A549 (cell line): Measurements from ENCODE around the gene JAKMIP1.

Experiments used
- EP300 ChIP-seq, 2 experiments: fragments of >200 bp; sonication (Bioruptor Twin); formaldehyde crosslinking; IDR thresholded peaks; 2 replicates in 1 of 2; 3 replicates in 1 of 2; pipeline ENCODE4 v1.6.1; 2016 to 2017
- MAX ChIP-seq: IDR thresholded peaks from 2 replicates; pipeline ENCODE4 v1.6.1; 2012
- NPAS2 ChIP-seq: fragments of 250-450 bp; sonication (Bioruptor Pico); IDR thresholded peaks from 2 replicates; pipeline ENCODE4 v1.8.0; 2022; ENCODE audit warnings: mild to moderate bottlenecking, moderate library complexity, borderline replicate concordance
- NR3C1 ChIP-seq: fragments of >200 bp; sonication (Bioruptor Twin); formaldehyde crosslinking; IDR thresholded peaks from 3 replicates; pipeline ENCODE4 v1.6.1; 2017
- ZNF302 ChIP-seq: fragments of 250-450 bp; sonication (Bioruptor Pico); IDR thresholded peaks from 2 replicates; pipeline ENCODE4 v1.9.0; 2021; ENCODE audit warnings: inconsistent platforms, mild to moderate bottlenecking, moderate library complexity
- TF ChIP-seq, protein P1 (sequence below): fragments of >200 bp; sonication (Bioruptor Twin); formaldehyde crosslinking; IDR thresholded peaks from 3 replicates; pipeline ENCODE4 v1.5.1; 2016
- TF ChIP-seq, protein P2 (sequence below): IDR thresholded peaks from 2 replicates; pipeline ENCODE4 v1.6.1; 2012

DNA sequence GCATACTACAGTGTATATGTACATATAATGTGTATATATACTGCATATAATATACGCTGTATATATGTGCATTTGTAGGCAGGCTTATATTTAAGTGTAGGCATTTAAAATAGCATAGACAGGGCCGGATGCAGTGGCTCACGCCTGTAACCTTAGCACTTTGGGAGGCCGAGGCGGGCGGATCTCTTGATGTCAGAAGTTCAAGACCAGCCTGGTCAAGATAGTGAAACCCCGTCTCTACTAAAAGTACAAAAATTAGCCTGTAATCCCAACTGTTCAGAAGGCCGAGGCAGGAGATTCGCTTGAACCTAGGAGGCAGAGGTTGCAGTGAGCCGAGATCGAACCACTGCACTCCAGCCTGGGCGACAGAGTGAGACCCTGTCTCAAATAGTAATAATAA is 78.4 kb downstream of the JAKMIP1 start:
- TF ChIP-seq, protein P1, sequence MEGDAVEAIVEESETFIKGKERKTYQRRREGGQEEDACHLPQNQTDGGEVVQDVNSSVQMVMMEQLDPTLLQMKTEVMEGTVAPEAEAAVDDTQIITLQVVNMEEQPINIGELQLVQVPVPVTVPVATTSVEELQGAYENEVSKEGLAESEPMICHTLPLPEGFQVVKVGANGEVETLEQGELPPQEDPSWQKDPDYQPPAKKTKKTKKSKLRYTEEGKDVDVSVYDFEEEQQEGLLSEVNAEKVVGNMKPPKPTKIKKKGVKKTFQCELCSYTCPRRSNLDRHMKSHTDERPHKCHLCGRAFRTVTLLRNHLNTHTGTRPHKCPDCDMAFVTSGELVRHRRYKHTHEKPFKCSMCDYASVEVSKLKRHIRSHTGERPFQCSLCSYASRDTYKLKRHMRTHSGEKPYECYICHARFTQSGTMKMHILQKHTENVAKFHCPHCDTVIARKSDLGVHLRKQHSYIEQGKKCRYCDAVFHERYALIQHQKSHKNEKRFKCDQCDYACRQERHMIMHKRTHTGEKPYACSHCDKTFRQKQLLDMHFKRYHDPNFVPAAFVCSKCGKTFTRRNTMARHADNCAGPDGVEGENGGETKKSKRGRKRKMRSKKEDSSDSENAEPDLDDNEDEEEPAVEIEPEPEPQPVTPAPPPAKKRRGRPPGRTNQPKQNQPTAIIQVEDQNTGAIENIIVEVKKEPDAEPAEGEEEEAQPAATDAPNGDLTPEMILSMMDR, result no peak
- TF ChIP-seq NR3C1 (no peak), MAX (no peak), ZNF302 (CRISPR knock-in tag) (no peak), NPAS2 (no peak), EP300 (IDR thresholded peaks at IDR 0.05) (no peak)
- TF ChIP-seq, protein P2, sequence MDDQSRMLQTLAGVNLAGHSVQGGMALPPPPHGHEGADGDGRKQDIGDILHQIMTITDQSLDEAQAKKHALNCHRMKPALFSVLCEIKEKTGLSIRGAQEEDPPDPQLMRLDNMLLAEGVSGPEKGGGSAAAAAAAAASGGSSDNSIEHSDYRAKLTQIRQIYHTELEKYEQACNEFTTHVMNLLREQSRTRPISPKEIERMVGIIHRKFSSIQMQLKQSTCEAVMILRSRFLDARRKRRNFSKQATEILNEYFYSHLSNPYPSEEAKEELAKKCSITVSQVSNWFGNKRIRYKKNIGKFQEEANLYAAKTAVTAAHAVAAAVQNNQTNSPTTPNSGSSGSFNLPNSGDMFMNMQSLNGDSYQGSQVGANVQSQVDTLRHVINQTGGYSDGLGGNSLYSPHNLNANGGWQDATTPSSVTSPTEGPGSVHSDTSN, result no peak
